SU-DHL-6 (cell line): ENCODE measurements around the gene OR9A2.

Experiments used
- H2AFZ ChIP-seq: fragments of 200-600 bp; sonication (generic); 2 replicates; pipeline ENCODE4 v1.6.1; 2014; ENCODE audit warnings: low read depth, mild to moderate bottlenecking, moderate library complexity, mixed read lengths, antibody characterized with exemption, low read length; ENCODE audit not compliant: severe bottlenecking
- H3F3A ChIP-seq: fragments of 200-600 bp; shearing (Covaris generic); 2 replicates; pipeline ENCODE4 v1.6.0; 2016; ENCODE audit warnings: antibody characterized with exemption, mild to moderate bottlenecking; ENCODE audit not compliant: insufficient read depth
- H3K27ac ChIP-seq: fragments of 200-600 bp; sonication (generic); 2 replicates; pipeline ENCODE4 v1.5.1; 2016; ENCODE audit warnings: low read depth, mild to moderate bottlenecking, low read length, moderate library complexity, mixed read lengths
- H3K27me3 ChIP-seq: fragments of 200-600 bp; sonication (generic), shearing (Covaris generic); 2 replicates; pipeline ENCODE4 v1.6.0; 2014; ENCODE audit warnings: mild to moderate bottlenecking, low read length
- H3K36me3 ChIP-seq: fragments of 200-600 bp; sonication (generic); 2 replicates; pipeline ENCODE4 v1.6.1; 2014; ENCODE audit warnings: mild to moderate bottlenecking, low read length, mixed read lengths
- H3K4me2 ChIP-seq: fragments of 300-600, 200-600 bp; shearing (Covaris generic), sonication (generic); 2 replicates; pipeline ENCODE4 v1.6.0; 2014; ENCODE audit warnings: low read length, low read depth, mild to moderate bottlenecking; ENCODE audit not compliant: poor library complexity, severe bottlenecking
- H3K4me3 ChIP-seq: fragments of 200-600 bp; sonication (generic); 2 replicates; pipeline ENCODE4 v1.5.1; 2014; ENCODE audit warnings: antibody characterized with exemption, low read length, mild to moderate bottlenecking, mixed read lengths; ENCODE audit not compliant: insufficient read depth, poor library complexity, severe bottlenecking
- H3K79me2 ChIP-seq: fragments of 200-600 bp; sonication (generic); 2 replicates; pipeline ENCODE4 v1.6.1; 2014; ENCODE audit warnings: mild to moderate bottlenecking, low read length, moderate library complexity; ENCODE audit not compliant: insufficient read depth
- H3K9ac ChIP-seq: fragments of 200-600 bp; sonication (generic); 2 replicates; pipeline ENCODE4 v1.7.0; 2014; ENCODE audit warnings: mild to moderate bottlenecking, low read length
- H3K9me2 ChIP-seq: fragments of 200-600 bp; sonication (generic); replicated peaks from 2 replicates; pipeline ENCODE4 v1.6.1; 2014; ENCODE audit warnings: low read length; ENCODE audit not compliant: insufficient read depth
- H3K9me3 ChIP-seq: fragments of 200-600 bp; sonication (generic); 2 replicates; pipeline ENCODE4 v1.6.1; 2014; ENCODE audit warnings: low read length, mixed read lengths; ENCODE audit not compliant: insufficient read depth
- H4K20me1 ChIP-seq: fragments of 200-600 bp; sonication (generic); 2 replicates; pipeline ENCODE4 v1.6.1; 2014; ENCODE audit warnings: low read depth, mild to moderate bottlenecking, antibody characterized with exemption, low read length, moderate library complexity, mixed read lengths
- EZH2phosphoT487 ChIP-seq: fragments of 200-600 bp; sonication (generic), shearing (Covaris generic); conservative IDR thresholded peaks from 2 replicates; pipeline ENCODE4 v1.6.1; 2018; ENCODE audit warnings: mild to moderate bottlenecking, antibody characterized with exemption, low read length, moderate library complexity, mixed read lengths
- TF ChIP-seq, protein P1 (sequence below): fragments of 200-600 bp; sonication (generic); IDR thresholded peaks from one replicate; pipeline ENCODE4 v1.5.1; 2017; ENCODE audit warnings: antibody characterized with exemption, mild to moderate bottlenecking, low read length, moderate library complexity; ENCODE audit not compliant: insufficient read depth, poor library complexity, severe bottlenecking

Gene OR9A2

DNA sequence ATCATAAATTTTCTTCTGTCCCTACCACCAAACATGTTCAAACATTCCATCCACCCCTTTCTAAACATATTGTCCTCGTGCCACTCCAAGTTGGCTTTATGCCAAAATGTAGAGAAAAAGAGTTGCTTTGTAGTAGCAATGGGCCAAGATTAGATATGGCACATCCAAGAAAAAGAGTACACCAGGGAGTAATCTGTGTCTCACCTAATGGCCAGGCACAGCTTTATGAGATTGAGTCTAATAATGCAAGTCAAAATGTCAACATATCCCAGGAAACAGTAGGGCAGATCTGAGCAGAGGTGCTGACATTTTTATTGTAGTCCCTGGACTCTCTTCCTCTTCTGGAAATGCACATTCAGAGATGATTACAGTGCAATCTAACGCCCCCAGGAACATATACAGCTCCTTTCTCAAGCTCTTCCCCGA is 19.5 kb upstream of the OR9A2 start:
- H4K20me1 ChIP-seq, result no peaks in the 10 kb centered on the region
- no peaks in the 10 kb centered on the region for H3K27me3 ChIP-seq
- H2AFZ ChIP-seq, result no peak overlapping the region
- TF ChIP-seq EZH2phosphoT487, result no peak
- TF ChIP-seq, protein P1, sequence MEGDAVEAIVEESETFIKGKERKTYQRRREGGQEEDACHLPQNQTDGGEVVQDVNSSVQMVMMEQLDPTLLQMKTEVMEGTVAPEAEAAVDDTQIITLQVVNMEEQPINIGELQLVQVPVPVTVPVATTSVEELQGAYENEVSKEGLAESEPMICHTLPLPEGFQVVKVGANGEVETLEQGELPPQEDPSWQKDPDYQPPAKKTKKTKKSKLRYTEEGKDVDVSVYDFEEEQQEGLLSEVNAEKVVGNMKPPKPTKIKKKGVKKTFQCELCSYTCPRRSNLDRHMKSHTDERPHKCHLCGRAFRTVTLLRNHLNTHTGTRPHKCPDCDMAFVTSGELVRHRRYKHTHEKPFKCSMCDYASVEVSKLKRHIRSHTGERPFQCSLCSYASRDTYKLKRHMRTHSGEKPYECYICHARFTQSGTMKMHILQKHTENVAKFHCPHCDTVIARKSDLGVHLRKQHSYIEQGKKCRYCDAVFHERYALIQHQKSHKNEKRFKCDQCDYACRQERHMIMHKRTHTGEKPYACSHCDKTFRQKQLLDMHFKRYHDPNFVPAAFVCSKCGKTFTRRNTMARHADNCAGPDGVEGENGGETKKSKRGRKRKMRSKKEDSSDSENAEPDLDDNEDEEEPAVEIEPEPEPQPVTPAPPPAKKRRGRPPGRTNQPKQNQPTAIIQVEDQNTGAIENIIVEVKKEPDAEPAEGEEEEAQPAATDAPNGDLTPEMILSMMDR, result no peak
- no peaks in the 10 kb centered on the region for H3K9me3 ChIP-seq
- H3K9ac ChIP-seq, result no peak overlapping the region
- no peaks in the 10 kb centered on the region for H3K9me2 ChIP-seq
- H3K79me2 ChIP-seq, result no peaks in the 10 kb centered on the region
- no peak overlapping the region for H3K4me3 ChIP-seq
- H3K36me3 ChIP-seq, result no peaks in the 10 kb centered on the region
- H3F3A ChIP-seq, result no peaks in the 10 kb centered on the region
- H3K27ac ChIP-seq, result no peak overlapping the region
- no peak overlapping the region for H3K4me2 ChIP-seq

DNA sequence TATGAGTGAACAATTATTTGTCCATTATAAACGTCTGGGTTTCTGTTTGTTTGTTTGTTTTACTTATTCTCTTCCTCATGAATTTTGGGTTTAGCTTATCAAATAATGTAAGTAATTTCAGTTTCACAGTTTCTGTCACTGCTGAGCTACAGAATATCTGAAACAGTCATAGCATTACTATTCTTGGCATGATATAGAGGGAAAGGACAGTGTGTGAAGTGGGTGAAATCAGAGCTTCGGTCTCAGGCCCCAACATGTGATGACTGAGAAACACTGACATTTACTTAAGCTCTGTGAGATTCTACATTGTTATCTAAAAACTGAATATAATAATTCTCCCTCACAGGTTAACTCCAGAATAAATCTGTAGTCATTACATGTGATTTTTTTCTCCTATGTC is 16.5 kb upstream of the OR9A2 start:
- Histone ChIP-seq H2AFZ (no peak overlapping the region), H3K27ac (no peak overlapping the region), H3F3A (no peaks in the 10 kb centered on the region)

DNA sequence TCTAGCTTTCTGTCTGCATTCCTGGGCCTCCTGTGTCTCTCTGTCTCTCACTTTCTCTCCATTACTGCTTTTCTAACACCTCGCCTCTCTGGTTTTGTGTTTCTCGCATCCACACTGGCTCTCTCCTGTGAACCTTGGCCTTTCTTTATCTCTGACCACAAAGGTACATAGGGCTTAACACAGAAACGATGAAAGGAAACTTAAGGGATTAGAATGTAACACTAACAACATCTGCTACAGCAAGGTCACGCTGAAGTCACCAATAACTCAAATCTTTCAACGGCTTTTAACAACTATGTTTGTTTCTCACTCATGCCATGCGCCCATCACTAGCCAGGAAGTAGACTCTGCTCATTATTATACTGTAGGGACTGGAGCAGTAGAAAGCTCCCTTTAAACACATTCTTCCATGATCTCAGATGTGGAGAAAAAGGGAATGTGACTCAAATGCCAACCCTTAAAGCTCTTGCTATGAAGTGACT is 15.9 kb upstream of the OR9A2 start:
- H3K4me3 ChIP-seq, result no peak overlapping the region
- no peaks in the 10 kb centered on the region for H3K79me2 ChIP-seq
- H3K9me2 ChIP-seq, result no peaks in the 10 kb centered on the region
- H3K4me2 ChIP-seq, result no peak overlapping the region
- TF ChIP-seq EZH2phosphoT487, result no peak
- TF ChIP-seq, protein P1, result no peak
- no peak overlapping the region for H3K27ac ChIP-seq
- no peak overlapping the region for H2AFZ ChIP-seq
- no peaks in the 10 kb centered on the region for H3K9me3 ChIP-seq
- no peaks in the 10 kb centered on the region for H3K27me3 ChIP-seq
- H3K36me3 ChIP-seq, result no peaks in the 10 kb centered on the region
- no peaks in the 10 kb centered on the region for H3F3A ChIP-seq
- no peaks in the 10 kb centered on the region for H4K20me1 ChIP-seq
- H3K9ac ChIP-seq, result no peak overlapping the region

More for the DNA sequence above, 16.5 kb upstream of the OR9A2 start:
- Histone ChIP-seq H3K9ac (no peak overlapping the region), H3K4me3 (no peak overlapping the region), H3K9me3 (no peaks in the 10 kb centered on the region), H3K9me2 (no peaks in the 10 kb centered on the region), H3K27me3 (no peaks in the 10 kb centered on the region), H4K20me1 (no peaks in the 10 kb centered on the region), H3K4me2 (no peak overlapping the region), H3K79me2 (no peaks in the 10 kb centered on the region), H3K36me3 (no peaks in the 10 kb centered on the region)
- TF ChIP-seq, protein P1, result no peak
- no peak for TF ChIP-seq EZH2phosphoT487
